GM10266 (cell line): ENCODE measurements around the gene ARID5B.
"Not testable (repeated sequence)": the region's sequence is repeated elsewhere in the genome, so short reads cannot be mapped to it uniquely, and the experiment has no call there.

ENCODE experiments used
- DNase-seq: peaks from one replicate; pipeline ENCODE4 v3.0.0; 2012; ENCODE audit errors: extremely low spot score
- CTCF ChIP-seq: IDR thresholded peaks from 2 replicates; pipeline ENCODE4 v1.5.1; 2012; ENCODE audit warnings: mild to moderate bottlenecking, low read depth; ENCODE audit not compliant: control insufficient read depth, insufficient read depth; ENCODE audit errors: missing control alignments

The ARID5B gene

GRCh38 chr10:62024026-62024701, 122.7 kb downstream of the ARID5B start:
- no peak for DNase-seq
- TF ChIP-seq CTCF: no peak

GRCh38 chr10:62025134-62025794, 123.8 kb downstream of the ARID5B start:
- TF ChIP-seq CTCF: no peak
- no peak for DNase-seq

DNA sequence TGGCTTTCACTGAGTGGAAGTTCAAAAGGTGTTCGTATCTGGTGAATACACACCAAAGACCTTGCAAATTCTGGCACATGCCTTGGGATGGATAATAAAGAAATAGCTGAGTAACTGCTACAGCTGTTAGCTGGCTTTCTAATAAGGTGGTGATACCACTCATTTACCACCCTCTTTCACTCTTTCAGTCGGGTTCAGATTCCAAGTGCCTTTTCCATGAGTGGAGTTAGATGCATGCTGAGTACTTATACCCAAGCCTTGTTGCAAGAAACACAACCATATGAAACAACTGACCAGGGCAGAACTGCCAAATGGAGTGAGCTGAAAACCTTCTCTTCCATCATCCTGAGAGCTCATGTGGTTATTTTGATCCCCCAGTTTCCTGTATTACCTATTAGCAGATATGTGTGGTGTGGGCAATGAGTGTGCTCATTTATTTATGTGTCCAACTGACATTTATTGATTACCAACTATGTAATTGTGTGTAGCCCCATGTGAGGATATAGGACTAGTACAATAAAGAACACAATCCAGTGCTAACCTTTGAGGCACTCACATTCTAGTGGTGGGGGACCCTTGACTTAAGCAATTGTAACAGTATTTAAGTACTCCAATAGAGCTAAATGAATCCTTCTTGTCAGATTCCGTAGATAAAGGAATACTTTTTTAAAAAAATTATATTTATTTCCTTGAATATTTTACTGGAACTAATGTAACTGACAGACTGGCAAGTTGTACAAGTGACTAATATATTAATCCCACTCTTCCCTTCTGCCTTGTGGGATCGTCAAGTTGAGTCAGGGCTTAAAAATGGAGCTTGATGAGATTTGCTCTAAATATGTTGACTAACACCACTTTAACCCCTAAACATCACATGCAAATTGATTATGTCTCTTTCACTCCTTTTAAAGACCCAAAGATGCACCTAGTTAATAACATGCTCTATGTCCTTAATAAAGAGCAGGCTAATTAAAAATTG, 124.7 kb downstream of the ARID5B start:
- no peak for DNase-seq
- no peak for TF ChIP-seq CTCF

DNA sequence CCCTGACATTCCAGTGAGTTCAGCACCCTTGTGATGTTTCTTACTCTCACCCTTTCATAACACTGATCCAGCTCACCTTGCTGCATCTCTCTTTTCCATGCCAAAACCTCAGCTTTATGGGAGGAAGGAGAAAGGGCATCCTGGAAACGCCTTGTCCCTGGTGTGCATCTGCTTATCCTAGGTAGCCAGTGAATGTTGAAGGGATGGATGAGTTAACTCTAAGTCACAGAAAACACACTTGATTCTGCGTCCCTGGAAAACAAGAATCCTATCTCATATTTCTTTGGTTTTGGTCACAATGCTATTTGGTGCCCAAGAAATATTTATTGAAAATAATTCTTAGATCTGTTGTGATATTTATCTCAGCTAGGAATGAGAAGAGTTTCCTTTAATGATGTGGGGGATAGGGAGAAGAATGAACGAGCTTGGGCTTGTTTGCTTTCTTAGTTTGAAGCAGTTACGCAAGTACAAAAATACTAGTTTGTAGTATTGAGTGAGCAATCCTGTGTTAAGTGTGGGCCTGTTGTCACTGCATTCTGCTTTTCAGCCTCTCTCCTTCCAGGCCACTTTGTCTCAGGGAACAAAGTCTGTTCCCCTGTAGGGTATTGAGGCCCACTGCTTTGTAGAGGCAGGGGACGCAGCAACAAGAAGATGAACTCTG, 126.5 kb downstream of the ARID5B start:
- no peak for DNase-seq
- TF ChIP-seq CTCF: no peak

DNA sequence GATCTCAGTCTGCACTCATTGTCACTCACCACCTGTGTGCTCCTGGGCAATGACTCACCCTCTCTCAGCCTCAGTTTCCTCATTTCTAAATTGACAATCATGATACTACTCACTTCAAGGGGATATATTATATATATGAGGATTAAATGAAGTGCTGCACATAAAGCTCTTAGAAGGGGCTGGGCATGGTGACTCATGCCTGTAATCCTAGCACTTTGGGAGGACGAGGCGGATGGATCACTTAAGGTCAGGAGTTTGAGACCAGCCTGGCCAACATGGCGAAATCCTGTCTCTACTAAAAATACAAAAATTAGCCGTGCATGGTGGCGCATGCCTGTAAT, 127.0 kb downstream of the ARID5B start:
- DNase-seq: not testable (repeated sequence)

GRCh38 chr10:62029401-62029800, 127.9 kb downstream of the ARID5B start:
- DNase-seq: no peak
- no peak for TF ChIP-seq CTCF

- TF ChIP-seq CTCF: no peak
- DNase-seq: no peak
These were observed 130.0 kb downstream of the ARID5B start for GRCh38 chr10:62031507-62031906.
